Endothelial cell of umbilical vein (primary cell): ENCODE results near the gene PTPMT1.

Source experiments
- POLR2A ChIP-seq: IDR thresholded peaks from 2 replicates; pipeline ENCODE4 v1.6.1; 2012; ENCODE audit warnings: low read depth, mild to moderate bottlenecking, control low read depth, low read length
- POLR2AphosphoS5 ChIP-seq: IDR thresholded peaks from 2 replicates; pipeline ENCODE4 v1.6.1; 2012; ENCODE audit warnings: low read depth, mild to moderate bottlenecking, control low read depth, low read length, moderate library complexity; ENCODE audit not compliant: insufficient read depth
- TF ChIP-seq, protein P1 (sequence below), 2 donors: IDR thresholded peaks; 1 replicate in 1 of 2; 2 replicates in 1 of 2; pipeline ENCODE4 v1.5.1; 2011; ENCODE audit warnings: low read length in 2 of 2, mild to moderate bottlenecking in 2 of 2, moderate library complexity in 2 of 2, control low read depth in 1 of 2, inconsistent platforms in 1 of 2, low read depth in 1 of 2; ENCODE audit not compliant: insufficient read depth in 1 of 2; ENCODE audit errors: extremely low read depth in 1 of 2

- TF ChIP-seq POLR2A = no peak
- TF ChIP-seq POLR2AphosphoS5 = no peak
- TF ChIP-seq, protein P1, sequence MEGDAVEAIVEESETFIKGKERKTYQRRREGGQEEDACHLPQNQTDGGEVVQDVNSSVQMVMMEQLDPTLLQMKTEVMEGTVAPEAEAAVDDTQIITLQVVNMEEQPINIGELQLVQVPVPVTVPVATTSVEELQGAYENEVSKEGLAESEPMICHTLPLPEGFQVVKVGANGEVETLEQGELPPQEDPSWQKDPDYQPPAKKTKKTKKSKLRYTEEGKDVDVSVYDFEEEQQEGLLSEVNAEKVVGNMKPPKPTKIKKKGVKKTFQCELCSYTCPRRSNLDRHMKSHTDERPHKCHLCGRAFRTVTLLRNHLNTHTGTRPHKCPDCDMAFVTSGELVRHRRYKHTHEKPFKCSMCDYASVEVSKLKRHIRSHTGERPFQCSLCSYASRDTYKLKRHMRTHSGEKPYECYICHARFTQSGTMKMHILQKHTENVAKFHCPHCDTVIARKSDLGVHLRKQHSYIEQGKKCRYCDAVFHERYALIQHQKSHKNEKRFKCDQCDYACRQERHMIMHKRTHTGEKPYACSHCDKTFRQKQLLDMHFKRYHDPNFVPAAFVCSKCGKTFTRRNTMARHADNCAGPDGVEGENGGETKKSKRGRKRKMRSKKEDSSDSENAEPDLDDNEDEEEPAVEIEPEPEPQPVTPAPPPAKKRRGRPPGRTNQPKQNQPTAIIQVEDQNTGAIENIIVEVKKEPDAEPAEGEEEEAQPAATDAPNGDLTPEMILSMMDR (IDR thresholded peaks at IDR 0.05; ENCODE audit: extremely low read depth in 1 of 2, insufficient read depth in 1 of 2, low read depth in 1 of 2, low read length in 2 of 2) = no peak
Observed at GRCh38 chr11:47587723-47588326, 22.4 kb downstream of the PTPMT1 start.
